GM19043 (cell line): ENCODE data around the gene PNPLA7.
"Not testable (repeated sequence)": the region's sequence is repeated elsewhere in the genome, so short reads cannot be mapped to it uniquely, and the experiment has no call there.

Experiments
- ATAC-seq: cut with Tn5 transposase; IDR thresholded peaks from one replicate; pipeline ENCODE4 v1.9.1; 2021; ENCODE audit warnings: low read depth; ENCODE audit not compliant: unreplicated experiment

PNPLA7 gene

DNA sequence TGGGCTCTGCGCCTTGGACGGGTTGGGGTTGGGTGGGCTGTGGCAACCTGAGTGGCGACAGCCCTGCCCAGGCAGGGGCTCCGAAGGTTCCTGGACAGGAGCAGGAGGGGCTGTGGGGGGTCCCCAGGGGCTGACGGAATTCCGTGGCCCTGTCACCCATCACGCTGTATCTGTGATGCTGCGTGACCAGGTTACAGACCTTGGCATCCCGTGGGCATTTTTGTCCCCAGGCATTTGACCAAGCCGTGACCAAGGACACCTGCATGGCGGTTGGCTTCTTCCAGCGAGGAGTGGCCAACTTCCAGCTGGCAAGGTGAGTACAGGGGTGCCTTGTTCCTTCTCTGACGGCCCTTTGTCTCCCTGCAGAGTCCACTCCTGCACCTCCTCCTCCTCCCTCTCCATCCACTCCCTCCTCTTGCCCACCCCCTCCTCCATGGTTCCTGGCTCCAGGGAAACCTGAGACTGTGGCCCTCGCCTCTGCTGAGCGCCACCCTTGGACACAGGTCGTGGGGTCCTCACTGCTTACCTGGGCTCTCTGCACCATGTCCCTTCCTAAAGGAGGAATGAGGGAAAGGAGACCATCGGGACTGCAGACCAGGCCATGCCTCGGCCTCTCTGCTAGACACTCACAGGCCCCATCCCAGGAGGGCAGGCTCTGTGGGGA is 124.1 kb downstream of the PNPLA7 start:
- no peak for ATAC-seq

DNA sequence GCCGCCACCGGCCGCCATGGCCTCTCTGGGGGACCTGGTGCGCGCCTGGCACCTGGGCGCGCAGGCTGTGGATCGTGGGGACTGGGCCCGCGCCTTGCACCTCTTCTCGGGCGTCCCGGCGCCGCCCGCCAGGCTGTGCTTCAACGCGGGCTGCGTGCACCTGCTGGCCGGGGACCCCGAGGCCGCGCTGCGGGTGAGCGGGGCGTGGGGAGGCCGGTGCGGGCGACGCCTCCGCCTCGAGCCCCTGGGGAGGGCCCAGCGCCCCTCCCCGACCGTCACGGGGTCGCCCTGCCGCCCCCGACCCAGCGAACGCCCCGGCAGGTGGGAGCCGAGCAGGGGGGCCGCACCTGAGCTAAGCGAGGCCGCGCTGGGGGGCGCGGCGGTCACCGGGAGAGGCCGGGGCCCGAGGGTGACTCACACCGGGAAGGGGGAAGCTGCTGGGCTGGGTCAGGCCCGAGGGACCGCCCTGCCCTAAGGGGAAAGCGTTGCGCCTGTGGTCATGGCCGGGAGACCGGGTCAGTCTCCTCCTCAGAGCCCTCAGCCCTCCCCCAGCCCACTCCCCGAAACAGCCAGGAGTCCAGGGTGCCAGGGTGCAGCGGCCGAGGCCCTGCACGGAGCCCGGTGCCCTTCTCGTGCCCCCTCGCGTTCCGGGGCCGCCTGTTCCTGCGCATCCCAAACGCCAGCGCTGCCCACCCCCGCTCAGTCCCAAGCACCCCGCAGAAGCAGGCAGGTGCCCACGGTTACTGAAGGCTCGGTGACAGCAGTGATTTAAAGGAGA is 126.5 kb downstream of the PNPLA7 start:
- ATAC-seq: no peak

DNA sequence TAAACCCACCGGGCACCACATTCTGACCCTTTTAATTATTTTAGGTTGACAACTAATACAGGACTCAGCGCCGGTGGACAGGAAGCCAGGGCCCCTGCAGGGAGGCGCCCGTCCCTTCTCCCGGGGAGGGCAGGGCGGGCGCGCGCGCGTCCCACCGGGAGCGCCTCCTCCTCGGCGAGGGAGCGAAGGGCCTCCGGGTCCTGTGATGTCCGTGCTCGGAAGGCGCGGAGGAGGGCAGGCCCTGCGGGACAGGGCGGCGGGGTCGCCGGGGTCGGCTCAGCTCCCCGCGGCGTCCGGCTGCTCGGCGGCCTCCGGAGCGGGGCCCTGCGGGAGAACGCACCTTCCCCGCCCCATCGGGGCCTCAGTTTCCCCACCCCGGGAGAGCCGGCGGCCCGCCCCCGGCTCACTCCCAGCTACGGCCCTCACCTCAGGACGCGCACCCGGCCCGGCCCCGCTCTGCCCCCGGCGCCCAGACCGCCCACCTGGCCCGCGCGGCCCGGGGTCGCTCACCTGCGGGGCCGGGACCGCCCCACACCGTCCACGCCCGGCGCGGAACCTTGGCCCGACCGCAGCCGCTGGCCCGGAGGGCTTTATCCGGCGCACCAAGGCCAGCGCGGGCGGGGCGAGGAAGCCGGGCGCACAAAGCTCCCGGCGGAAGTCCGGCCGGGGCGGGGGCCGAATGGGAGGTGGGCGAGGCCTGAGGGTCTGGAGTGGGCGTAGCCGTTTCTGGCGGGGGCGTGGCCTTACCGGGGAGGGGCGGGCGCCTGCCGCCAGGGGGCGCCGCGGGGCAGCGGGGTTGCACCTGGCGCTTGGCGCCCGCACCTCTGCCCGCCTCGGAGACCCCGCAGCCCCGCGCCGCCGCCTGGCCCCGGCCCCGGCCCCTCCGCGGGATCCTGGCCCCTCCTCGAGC is 127.3 kb downstream of the PNPLA7 start, which contains the start of the genes EXD3 and NOXA1:
Gene EXD3, minus strand, starts transcription at position 559 of the 910 bp plus-strand sequence. CDS start 27,805 bp downstream, outside the sequence.
Gene NOXA1, plus strand, starts transcription at position 790 of the 910 bp plus-strand sequence. CDS start 137 bp downstream, outside the sequence.
- peak; percentile 82 for ATAC-seq

DNA sequence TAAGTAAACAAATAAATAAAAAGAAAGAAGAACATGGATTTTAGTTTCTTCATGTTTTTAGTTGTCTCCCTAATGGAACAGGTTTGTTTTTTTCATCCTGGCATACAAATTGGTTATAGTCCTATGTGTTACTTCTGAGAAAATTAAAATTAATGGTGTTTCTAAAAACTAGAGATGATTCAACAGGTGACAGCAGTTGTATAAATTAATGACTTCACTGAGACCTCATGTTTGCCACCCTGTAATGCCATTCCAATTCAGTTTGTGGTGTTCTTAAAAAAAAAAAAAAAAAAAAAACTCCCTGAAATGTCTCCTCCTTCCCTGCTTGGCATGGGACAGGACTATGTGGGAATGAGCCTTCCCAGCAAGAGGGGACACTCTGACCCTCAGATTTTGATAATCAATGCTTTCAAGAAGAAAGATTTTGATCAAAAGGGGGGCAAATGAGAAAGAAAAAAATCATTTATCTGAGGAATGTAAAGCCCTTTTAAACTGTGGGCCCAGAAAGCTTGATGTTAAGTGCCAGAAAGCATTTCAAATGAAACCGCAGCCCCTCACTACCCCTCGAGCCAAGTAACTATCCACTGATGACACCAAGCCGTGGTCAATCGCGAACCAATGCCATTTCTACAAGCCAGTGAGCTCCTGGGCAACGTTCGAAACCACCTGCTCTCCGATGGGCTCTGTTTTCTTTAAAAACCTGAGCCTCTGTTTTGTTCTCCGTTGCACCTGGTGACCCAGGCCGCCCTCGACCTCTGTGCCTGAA is 128.2 kb downstream of the PNPLA7 start:
- ATAC-seq: no peak

DNA sequence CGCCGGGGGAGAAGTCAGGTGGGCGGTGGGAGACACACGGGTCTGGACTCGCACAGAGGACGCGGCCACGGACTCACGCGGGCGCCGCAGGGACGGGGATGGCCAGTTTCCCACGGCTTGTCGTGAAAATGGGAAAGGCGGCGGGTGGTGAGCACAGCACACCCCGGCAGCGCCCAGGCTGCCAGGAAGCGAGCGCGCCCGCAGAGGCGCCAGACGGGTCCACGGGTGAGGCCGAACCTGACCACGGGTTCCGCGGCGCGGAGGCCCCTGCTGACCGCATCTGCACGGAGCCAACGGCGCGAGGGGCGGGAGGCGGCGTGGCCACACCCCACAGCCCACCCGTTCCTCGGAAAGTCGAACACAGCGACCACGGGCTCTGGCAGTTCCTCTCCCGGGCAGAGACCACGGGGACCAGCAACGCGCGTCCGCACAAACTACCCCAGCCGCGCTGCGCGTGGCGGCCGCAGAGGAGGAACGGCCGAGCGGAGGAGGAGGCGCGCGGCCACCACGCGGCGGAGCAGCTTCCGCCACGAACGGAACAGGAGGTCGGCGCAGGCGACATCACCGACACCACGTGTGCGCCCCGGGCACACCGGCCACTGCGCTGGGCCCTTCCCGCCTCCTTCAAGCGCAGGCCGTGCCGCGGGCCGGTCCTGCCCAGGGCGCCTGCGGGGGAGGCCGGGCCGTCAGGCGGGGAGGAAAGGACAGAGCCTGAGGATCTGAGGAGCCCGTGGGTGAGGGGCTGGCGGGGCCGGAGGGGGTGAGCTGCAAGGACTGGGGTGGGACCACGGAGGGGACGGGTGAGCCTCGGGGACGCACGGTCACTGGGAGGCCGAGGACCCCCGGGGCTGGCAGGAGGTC is 132.8 kb downstream of the PNPLA7 start:
- no peak for ATAC-seq

DNA sequence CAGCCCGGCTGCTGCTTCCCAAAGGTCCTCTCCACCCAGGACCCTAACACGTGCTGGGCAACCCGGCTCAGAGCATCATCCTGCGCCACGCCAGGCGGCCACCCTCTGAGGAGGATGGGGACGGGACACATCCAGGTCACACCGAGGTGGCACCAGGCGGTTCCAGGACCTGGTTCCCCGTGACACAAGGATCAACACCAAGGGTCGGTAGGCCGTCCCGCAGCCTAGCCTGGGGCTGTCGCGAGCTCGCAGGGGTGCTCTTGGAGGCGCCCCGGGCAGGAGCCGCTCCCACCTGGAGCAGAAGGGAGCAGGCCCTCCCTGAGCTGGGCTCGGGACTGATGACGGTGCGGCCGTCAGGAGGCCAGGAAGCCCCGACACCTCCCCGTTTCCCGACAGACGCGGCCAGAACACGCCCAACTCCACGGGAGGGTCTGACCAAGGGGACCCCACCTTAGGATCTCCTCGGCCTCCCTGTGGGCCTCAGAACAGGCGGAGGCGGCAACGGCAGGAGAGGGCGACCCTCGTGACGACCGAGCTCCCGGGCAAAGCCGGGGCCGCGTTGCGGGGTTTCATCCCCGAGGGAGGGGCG is 133.5 kb downstream of the PNPLA7 start:
- ATAC-seq: no peak

DNA sequence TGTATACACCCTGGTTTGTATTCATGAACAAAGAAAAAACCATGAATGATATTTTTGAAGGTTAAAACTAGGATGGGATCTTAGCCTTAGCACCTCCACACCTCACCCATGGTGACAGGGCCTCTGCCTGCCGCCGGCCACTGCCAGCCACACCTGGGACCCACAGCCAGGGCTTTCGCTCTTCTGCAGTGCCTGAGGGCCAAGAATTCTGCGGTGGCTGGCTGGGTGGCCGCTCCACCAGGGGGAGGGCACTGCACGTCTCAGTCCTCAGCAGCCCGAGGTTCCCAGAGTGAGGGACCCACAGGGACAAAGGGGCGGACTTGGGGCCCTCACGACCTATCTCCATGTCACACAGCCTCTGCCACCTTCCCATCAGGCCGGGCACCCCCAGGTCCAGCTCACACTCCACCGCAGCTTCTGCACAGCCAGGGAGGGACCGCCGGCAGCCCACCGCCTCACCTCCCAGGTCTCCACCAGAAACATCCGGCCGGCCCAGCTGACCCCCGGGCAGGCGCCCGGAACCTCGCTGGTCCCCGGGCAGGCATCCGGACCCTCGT is 134.1 kb downstream of the PNPLA7 start:
- no peak for ATAC-seq

DNA sequence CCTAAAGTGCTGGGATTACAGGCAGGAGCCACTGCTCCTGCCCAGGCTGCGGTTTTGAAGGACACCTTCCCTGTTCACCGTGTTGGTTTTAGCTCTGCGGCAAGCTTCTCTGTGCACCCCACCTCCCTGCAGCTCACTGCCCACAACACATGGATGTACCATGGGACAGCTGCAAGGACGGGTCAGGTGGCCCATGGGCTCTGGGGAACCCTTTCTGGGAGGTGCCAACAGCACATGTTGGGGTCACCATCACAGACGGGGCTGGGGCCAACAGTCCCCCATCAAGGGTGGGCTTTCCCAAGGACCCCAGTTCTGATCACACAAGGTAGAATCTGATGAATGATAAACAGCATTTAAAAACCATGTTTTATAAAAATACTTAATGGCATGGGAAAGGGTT is 134.8 kb downstream of the PNPLA7 start:
- ATAC-seq: no peak

DNA sequence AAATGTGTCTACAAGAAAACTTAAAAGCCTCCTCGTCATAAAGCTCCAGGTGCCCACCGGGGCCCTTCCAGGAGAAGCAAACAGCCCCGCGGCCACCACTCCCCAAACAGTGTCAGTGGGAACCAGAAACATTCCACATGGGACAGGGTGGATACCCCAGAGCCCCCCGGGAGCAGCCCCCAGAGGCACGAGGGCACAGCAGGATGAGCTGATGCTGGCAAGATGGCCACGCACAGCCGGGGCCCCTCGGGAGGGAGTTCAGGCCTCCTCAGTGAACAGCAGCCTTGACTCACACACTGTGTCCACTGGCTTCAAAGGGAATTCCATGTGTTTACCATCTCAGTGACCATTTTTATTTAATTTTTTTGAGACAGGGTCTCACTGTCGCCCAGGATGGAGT is 137.8 kb downstream of the PNPLA7 start:
- ATAC-seq: no peak

DNA sequence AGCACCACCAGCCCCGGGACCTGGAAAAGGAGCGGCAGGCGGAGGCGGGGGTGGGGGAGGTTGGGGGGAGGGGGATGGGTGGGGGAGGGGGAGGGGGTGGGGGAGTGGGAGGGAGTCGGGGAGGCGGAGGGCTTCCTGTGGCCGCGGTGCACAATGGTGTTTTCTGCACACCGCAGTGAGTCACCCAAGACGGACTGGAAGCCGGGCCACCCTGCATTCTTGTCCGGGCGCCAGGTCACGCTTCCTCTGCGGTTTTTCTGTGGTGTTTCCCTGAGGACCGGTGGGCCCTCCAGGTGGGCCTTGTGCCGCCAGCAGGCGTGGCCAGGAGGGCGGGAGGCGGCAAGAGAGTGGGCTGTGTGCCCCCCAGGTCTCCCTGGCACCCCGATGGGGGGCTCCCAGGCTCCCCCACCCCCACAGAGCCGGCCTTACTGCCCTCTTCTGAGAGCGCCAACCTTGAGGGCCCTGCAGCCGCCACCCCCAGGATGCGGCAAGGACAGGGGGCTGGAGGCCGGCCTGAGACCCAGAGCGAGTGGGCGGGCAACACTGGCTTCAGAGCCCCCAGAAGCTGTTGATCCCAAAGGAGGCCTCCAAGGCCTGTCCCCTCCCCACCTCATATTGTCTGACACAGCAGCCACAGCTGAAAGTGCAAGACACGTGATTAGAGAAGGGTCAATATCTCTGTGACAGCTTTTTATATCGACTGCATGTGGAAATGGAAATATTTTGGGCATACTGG is 138.4 kb downstream of the PNPLA7 start:
- no peak for ATAC-seq

DNA sequence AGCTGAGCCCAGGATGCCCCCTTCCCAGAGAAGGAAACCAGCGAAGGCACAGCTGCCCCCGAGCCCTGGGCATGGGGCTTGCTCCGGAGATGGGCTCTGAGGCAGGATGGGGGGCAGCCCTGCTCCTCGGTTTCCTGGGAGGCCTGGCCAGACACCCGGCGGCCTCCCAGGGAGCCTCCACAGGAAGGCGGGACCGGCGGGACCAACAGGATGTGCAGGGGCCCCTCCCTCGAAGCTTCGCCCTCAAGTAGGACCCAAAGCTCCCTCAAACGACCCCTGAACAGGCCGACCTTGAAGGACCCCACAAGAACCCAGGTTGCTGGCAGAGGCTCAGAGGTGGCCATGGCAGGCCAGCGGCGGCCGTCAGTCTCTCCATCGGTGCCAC is 138.9 kb downstream of the PNPLA7 start:
- no peak for ATAC-seq

DNA sequence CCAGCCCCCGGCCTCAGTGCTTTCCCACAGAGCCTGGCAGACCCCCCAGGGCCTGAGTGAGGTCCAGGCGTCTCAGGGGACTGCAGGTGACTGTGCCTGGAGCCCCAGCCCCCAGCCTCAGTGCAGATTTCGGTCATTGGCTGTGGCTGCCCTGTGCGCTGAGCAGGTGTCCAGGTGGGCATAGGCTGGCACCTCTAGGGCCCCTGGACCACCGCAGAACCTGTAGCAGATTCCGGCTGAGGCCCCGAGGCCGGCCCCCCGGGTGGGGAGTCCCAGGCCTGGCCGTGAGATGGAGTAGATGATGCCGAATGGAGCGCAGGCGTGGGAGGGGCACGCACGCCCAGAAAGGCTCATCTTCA is 139.3 kb downstream of the PNPLA7 start:
- ATAC-seq: no peak

DNA sequence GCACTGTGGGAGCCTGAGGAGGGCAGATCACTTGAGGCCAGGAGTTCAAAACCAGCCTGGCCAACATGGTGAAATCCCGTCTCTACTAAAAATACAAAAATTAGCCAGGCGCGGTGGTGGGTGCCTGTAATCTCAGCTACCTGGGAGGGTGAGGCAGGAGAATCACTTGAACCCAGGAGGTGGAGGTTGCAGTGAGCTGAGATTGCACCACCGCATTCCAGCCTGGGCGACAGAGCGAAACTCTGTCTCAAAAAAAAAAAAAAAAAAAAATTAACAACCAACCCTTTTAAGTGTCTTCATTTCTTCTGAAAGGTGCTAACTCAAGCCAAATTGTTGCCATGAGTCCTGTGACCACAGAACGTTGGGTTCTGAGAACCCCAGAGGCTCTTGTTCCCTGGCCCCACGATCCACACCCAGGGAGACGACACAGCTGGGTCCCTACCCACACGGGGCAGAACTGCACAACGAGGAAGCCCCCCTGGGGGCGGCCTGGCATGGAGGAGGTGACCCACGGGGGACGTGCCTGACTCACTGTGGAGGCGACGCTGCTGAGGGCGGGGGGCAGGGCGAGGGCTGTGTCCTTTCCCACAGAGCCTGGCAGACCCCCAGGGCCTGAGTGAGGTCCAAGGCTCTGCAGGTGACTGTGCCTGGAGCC is 139.8 kb downstream of the PNPLA7 start:
- ATAC-seq: not testable (repeated sequence)
